Neural progenitor cell (in vitro differentiated cells): Measurements from ENCODE around the gene GPX7.

Experiments
- EZH2 ChIP-seq: fragments of 200-600 bp; sonication (generic); IDR thresholded peaks from 2 replicates; pipeline ENCODE4 v1.6.1; 2017; ENCODE audit warnings: antibody characterized with exemption, mild to moderate bottlenecking, moderate library complexity
- EZH2phosphoT487 ChIP-seq: fragments of 200-600 bp; sonication (generic); IDR thresholded peaks from 2 replicates; pipeline ENCODE4 v1.6.1; 2017; ENCODE audit warnings: antibody characterized with exemption
- TF ChIP-seq, protein P1 (sequence below): fragments of 200-600 bp; sonication (generic); IDR thresholded peaks from 2 replicates; pipeline ENCODE4 v1.5.1; 2017; ENCODE audit warnings: antibody characterized with exemption, mild to moderate bottlenecking

GRCh38 chr1:52556641-52557360 is 45.4 kb upstream of the GPX7 start:
- TF ChIP-seq, protein P1, sequence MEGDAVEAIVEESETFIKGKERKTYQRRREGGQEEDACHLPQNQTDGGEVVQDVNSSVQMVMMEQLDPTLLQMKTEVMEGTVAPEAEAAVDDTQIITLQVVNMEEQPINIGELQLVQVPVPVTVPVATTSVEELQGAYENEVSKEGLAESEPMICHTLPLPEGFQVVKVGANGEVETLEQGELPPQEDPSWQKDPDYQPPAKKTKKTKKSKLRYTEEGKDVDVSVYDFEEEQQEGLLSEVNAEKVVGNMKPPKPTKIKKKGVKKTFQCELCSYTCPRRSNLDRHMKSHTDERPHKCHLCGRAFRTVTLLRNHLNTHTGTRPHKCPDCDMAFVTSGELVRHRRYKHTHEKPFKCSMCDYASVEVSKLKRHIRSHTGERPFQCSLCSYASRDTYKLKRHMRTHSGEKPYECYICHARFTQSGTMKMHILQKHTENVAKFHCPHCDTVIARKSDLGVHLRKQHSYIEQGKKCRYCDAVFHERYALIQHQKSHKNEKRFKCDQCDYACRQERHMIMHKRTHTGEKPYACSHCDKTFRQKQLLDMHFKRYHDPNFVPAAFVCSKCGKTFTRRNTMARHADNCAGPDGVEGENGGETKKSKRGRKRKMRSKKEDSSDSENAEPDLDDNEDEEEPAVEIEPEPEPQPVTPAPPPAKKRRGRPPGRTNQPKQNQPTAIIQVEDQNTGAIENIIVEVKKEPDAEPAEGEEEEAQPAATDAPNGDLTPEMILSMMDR = no peak
- no peak for TF ChIP-seq EZH2
- TF ChIP-seq EZH2phosphoT487 = no peak
